Panc1 (cell line): Measurements from ENCODE around the gene OPHN1. TPM values are rescaled to one million over a fixed set of nuclear protein-coding genes. Genes with fewer than 3 reads are reported as not detected.

ENCODE experiments used
- ATAC-seq: fragments of 200-7000 bp; cut with Tn5 transposase; 2 replicates; pipeline ENCODE4 v1.9.1; 2020; ENCODE audit warnings: mild to moderate bottlenecking, moderate library complexity
- BruUV-seq: library from RNA; stranded (reverse); fragments of 400-500 nt; replicated peaks from 2 replicates; lab custom pipeline; 2021; lab: Mats Ljungman, UMichigan
- CTCF ChIA-PET: fragments of 300-600 bp; sonication (Branson Sonifier 250); formaldehyde crosslinking; loops from one replicate; lab custom pipeline; 2022; ENCODE audit warnings: antibody characterized with exemption; lab: Charles Lee
- POLR2A ChIA-PET: fragments of 300-600 bp; sonication (Branson Sonifier 250); formaldehyde crosslinking; loops from one replicate; lab custom pipeline; 2022; ENCODE audit warnings: antibody characterized with exemption; lab: Charles Lee
- DNase-seq: peaks from one replicate; pipeline ENCODE4 v3.0.0-alpha.2; 2010; ENCODE audit warnings: low read depth, low spot score
- H3K27ac ChIP-seq: 2 replicates; pipeline ENCODE4 v1.5.1; 2011; ENCODE audit warnings: mild to moderate bottlenecking, low read length, inconsistent platforms
- H3K27me3 ChIP-seq: fragments of 200-500 bp; sonication (Bioruptor generic); 2 replicates; pipeline ENCODE4 v1.6.0; 2014; ENCODE audit warnings: low read length, inconsistent platforms; ENCODE audit not compliant: control insufficient read depth, insufficient read depth
- H3K36me3 ChIP-seq: fragments of 200-500 bp; sonication (Bioruptor generic); 2 replicates; pipeline ENCODE4 v1.5.1; 2014; ENCODE audit warnings: inconsistent platforms, mild to moderate bottlenecking, low read length, moderate library complexity; ENCODE audit not compliant: control insufficient read depth, insufficient read depth
- H3K4me1 ChIP-seq: 2 replicates; pipeline ENCODE4 v1.5.1; 2011; ENCODE audit warnings: inconsistent platforms, mild to moderate bottlenecking, low read length, moderate library complexity; ENCODE audit not compliant: control insufficient read depth, insufficient read depth
- H3K4me3 ChIP-seq, 2 experiments: 2 replicates each; pipeline ENCODE4 v1.5.1; 2011 to 2012; ENCODE audit warnings: low read depth in 2 of 2, low read length in 2 of 2, mild to moderate bottlenecking in 2 of 2, inconsistent platforms in 1 of 2, moderate library complexity in 1 of 2
- H3K9me3 ChIP-seq: fragments of 200-500 bp; sonication (Bioruptor generic); 2 replicates; pipeline ENCODE4 v1.5.1; 2014; ENCODE audit warnings: low read depth, mild to moderate bottlenecking, inconsistent platforms, low read length, moderate library complexity; ENCODE audit not compliant: control insufficient read depth, insufficient read depth
- CTCF ChIP-seq: fragments of 450-650 bp; IDR thresholded peaks from 2 replicates; pipeline ENCODE4 v1.5.1; 2017; ENCODE audit warnings: mild to moderate bottlenecking
- POLR2AphosphoS5 ChIP-seq: IDR thresholded peaks from 2 replicates; pipeline ENCODE4 v1.6.1; 2012; ENCODE audit warnings: mild to moderate bottlenecking, low read depth, low read length, moderate library complexity
- REST ChIP-seq, 2 experiments: IDR thresholded peaks; 2 replicates each; pipeline ENCODE4 v1.6.1; 2011 to 2012; ENCODE audit warnings: low read depth in 2 of 2, control low read depth in 1 of 2, low read length in 1 of 2, mild to moderate bottlenecking in 1 of 2, moderate library complexity in 1 of 2; ENCODE audit not compliant: insufficient read depth in 1 of 2
- SIN3A ChIP-seq: IDR thresholded peaks from 2 replicates; pipeline ENCODE4 v1.6.1; 2012; ENCODE audit warnings: low read depth, mild to moderate bottlenecking, low read length, moderate library complexity, borderline replicate concordance; ENCODE audit not compliant: insufficient read depth
- TCF7L2 ChIP-seq: IDR thresholded peaks from 2 replicates; pipeline ENCODE4 v1.6.1; 2011; ENCODE audit warnings: mild to moderate bottlenecking, low read depth, low read length, inconsistent platforms
- in situ Hi-C: cut with HindIII; loops from 2 replicates; pipeline ENCODE4 v1.10.0; 2016; ENCODE audit warnings: low sequenced_read_pairs, low pct_unique_long_range_greater_than_20kb
- intact Hi-C: fragments of 100-400 bp; cut with micrococcal nuclease; formaldehyde crosslinking; loops from one replicate; pipeline ENCODE4 v1.10.0; 2022; ENCODE audit not compliant: unreplicated experiment
- total RNA-seq: library from RNA; stranded (reverse); gene quantifications from one replicate; pipeline ENCODE4 v1.2.1, GENCODE V29; 2021; ENCODE audit not compliant: unreplicated experiment

The OPHN1 gene
- total RNA-seq, 1 experiment from 2014 or later, result 8.8 TPM

GRCh38 chrX:68354879-68355628, 78.2 kb downstream of the OPHN1 start:
- H3K36me3 ChIP-seq, result no peaks in the 10 kb centered on the region
- in situ Hi-C loops, result no loop called here
- H3K9me3 ChIP-seq, result no peaks in the 10 kb centered on the region
- TF ChIP-seq CTCF (no peak), TCF7L2 (no peak), POLR2AphosphoS5 (no peak), REST (IDR thresholded peaks at IDR 0.05; ENCODE audit: insufficient read depth in 1 of 2, low read depth in 2 of 2, low read length in 1 of 2) (no peak), SIN3A (no peak)
- no peak overlapping the region for H3K27ac ChIP-seq
- CTCF ChIA-PET, result no interaction called here
- no peaks in the 10 kb centered on the region for H3K27me3 ChIP-seq
- DNase-seq, result no peak
- no peak for ATAC-seq
- H3K4me1 ChIP-seq, result peaks cover 6% of the 10 kb centered on the region
- intact Hi-C loops, result no loop called here
- H3K4me3 ChIP-seq, result no peak overlapping the region
- POLR2A ChIA-PET, result interaction anchor here (0.7 kb wide), 1 partner anchor 171 kb away, joined by 7 read pairs; no protein-coding TSS in a partner anchor
- BruUV-seq, result no TSS peak

GRCh38 chrX:68345025-68345424, 88.3 kb downstream of the OPHN1 start:
- Histone ChIP-seq H3K4me3 (no peak overlapping the region), H3K9me3 (no peaks in the 10 kb centered on the region), H3K27ac (no peak overlapping the region), H3K36me3 (no peaks in the 10 kb centered on the region), H3K4me1 (no peaks in the 10 kb centered on the region), H3K27me3 (no peaks in the 10 kb centered on the region)
- ChIA-PET CTCF (no interaction called here), POLR2A (no interaction called here)
- ATAC-seq (no peak), DNase-seq (no peak)
- intact Hi-C loops, result no loop called here
- no TSS peak for BruUV-seq
- no peak for TF ChIP-seq SIN3A
- TF ChIP-seq POLR2AphosphoS5, result no peak
- no peak for TF ChIP-seq TCF7L2
- TF ChIP-seq CTCF, result no peak
- TF ChIP-seq REST (IDR thresholded peaks at IDR 0.05; ENCODE audit: insufficient read depth in 1 of 2, low read depth in 2 of 2, low read length in 1 of 2), result no peak
- in situ Hi-C loops, result no loop called here
